ENCODE measurements around the gene SLC24A3. TPM values are rescaled to one million over a fixed set of nuclear protein-coding genes. Genes with fewer than 3 reads are reported as not detected.

The SLC24A3 gene
- total RNA-seq, 1 experiment from 2014 or later: not detected

GRCh38 chr20:19560881-19561480, 348.5 kb downstream of the SLC24A3 start:
- no peaks in the 10 kb centered on the region for H3K27me3 ChIP-seq (ENCODE audit: control insufficient read depth, insufficient read depth, low read length)
- BruUV-seq (replicated peaks): no TSS peak
- H3K4me1 ChIP-seq (ENCODE audit: control insufficient read depth, insufficient read depth, low read length): no peaks in the 10 kb centered on the region
- ChIA-PET POLR2A (no interaction called here), CTCF (no interaction called here)
- DNase-seq (ENCODE audit: low read depth, low spot score) (no peak), ATAC-seq (no peak)
- no peak overlapping the region for H3K27ac ChIP-seq (ENCODE audit: low read length)
- in situ Hi-C loops (cut with HindIII; ENCODE audit: low pct_unique_long_range_greater_than_20kb, low sequenced_read_pairs): no loop called here
- intact Hi-C loops (cut with micrococcal nuclease; ENCODE audit: unreplicated experiment): no loop called here
- no peaks in the 10 kb centered on the region for H3K9me3 ChIP-seq (ENCODE audit: control insufficient read depth, insufficient read depth, low read depth, low read length)
- H3K36me3 ChIP-seq (ENCODE audit: control insufficient read depth, insufficient read depth, low read length): no peaks in the 10 kb centered on the region
- H3K4me3 ChIP-seq (ENCODE audit: low read depth in 2 of 2, low read length in 2 of 2): no peak overlapping the region
- no peak for TF ChIP-seq CTCF (IDR thresholded peaks at IDR 0.05)
- no peak for TF ChIP-seq REST (IDR thresholded peaks at IDR 0.05; ENCODE audit: insufficient read depth in 1 of 2, low read depth in 2 of 2, low read length in 1 of 2)
- no peak for TF ChIP-seq TCF7L2 (IDR thresholded peaks at IDR 0.05; ENCODE audit: low read depth, low read length)
- no peak for TF ChIP-seq SIN3A (IDR thresholded peaks at IDR 0.05; ENCODE audit: borderline replicate concordance, insufficient read depth, low read depth, low read length)
- TF ChIP-seq POLR2AphosphoS5 (IDR thresholded peaks at IDR 0.05; ENCODE audit: low read depth, low read length): no peak

- TF ChIP-seq TCF7L2 (IDR thresholded peaks at IDR 0.05; ENCODE audit: low read depth, low read length) (no peak), REST (IDR thresholded peaks at IDR 0.05; ENCODE audit: insufficient read depth in 1 of 2, low read depth in 2 of 2, low read length in 1 of 2) (no peak), CTCF (IDR thresholded peaks at IDR 0.05) (no peak), SIN3A (IDR thresholded peaks at IDR 0.05; ENCODE audit: borderline replicate concordance, insufficient read depth, low read depth, low read length) (no peak), POLR2AphosphoS5 (IDR thresholded peaks at IDR 0.05; ENCODE audit: low read depth, low read length) (no peak)
These were observed 350.0 kb downstream of the SLC24A3 start for GRCh38 chr20:19562426-19562825.

More at GRCh38 chr20:19562426-19562825, 350.0 kb downstream of the SLC24A3 start:
- Histone ChIP-seq H3K36me3 (ENCODE audit: control insufficient read depth, insufficient read depth, low read length) (no peaks in the 10 kb centered on the region), H3K4me3 (ENCODE audit: low read depth in 2 of 2, low read length in 2 of 2) (no peak overlapping the region), H3K27ac (ENCODE audit: low read length) (no peak overlapping the region), H3K4me1 (ENCODE audit: control insufficient read depth, insufficient read depth, low read length) (no peaks in the 10 kb centered on the region), H3K27me3 (ENCODE audit: control insufficient read depth, insufficient read depth, low read length) (no peaks in the 10 kb centered on the region), H3K9me3 (ENCODE audit: control insufficient read depth, insufficient read depth, low read depth, low read length) (no peaks in the 10 kb centered on the region)
- in situ Hi-C loops (cut with HindIII; ENCODE audit: low pct_unique_long_range_greater_than_20kb, low sequenced_read_pairs): no loop called here
- CTCF ChIA-PET: no interaction called here
- DNase-seq (ENCODE audit: low read depth, low spot score) (no peak), ATAC-seq (no peak)
- intact Hi-C loops (cut with micrococcal nuclease; ENCODE audit: unreplicated experiment): no loop called here
- BruUV-seq (replicated peaks): no TSS peak
- POLR2A ChIA-PET: no interaction called here

All from Panc1 (cell line).